Immature natural killer cell (primary cell): ENCODE results near the gene TRAPPC3L. TPM values are rescaled to one million over a fixed set of nuclear protein-coding genes. Genes with fewer than 3 reads are reported as not detected.

Source experiments
- DNase-seq, 3 donors: peaks; one replicate each; pipeline ENCODE4 v3.0.0; 2022; ENCODE audit warnings: mixed read lengths in 1 of 3
- H3K27ac Mint-ChIP-seq, 6 donors: one replicate each; pipeline ENCODE4 v1.8.0; 2020; ENCODE audit warnings: mixed read lengths in 6 of 6, mild to moderate bottlenecking in 5 of 6, inconsistent platforms in 4 of 6, moderate library complexity in 3 of 6
- H3K27me3 Mint-ChIP-seq, 3 donors: one replicate each; pipeline ENCODE4 v1.8.0; 2020 to 2021; ENCODE audit warnings: low read depth in 3 of 3, mild to moderate bottlenecking in 3 of 3, mixed read lengths in 3 of 3, moderate library complexity in 3 of 3, inconsistent platforms in 1 of 3
- H3K36me3 Mint-ChIP-seq, 3 donors: one replicate each; pipeline ENCODE4 v1.8.0; 2020; ENCODE audit warnings: mixed read lengths in 3 of 3, inconsistent platforms in 2 of 3, mild to moderate bottlenecking in 2 of 3
- H3K4me1 Mint-ChIP-seq, 2 donors: one replicate each; pipeline ENCODE4 v1.8.0; 2020; ENCODE audit warnings: inconsistent platforms in 2 of 2, mild to moderate bottlenecking in 2 of 2, mixed read lengths in 2 of 2, moderate library complexity in 1 of 2
- H3K4me3 Mint-ChIP-seq, 5 donors: one replicate each; pipeline ENCODE4 v1.8.0; 2020; ENCODE audit warnings: mild to moderate bottlenecking in 5 of 5, mixed read lengths in 5 of 5, inconsistent platforms in 3 of 5, moderate library complexity in 3 of 5
- H3K9me3 Mint-ChIP-seq, 6 donors: one replicate each; pipeline ENCODE4 v1.8.0; 2020; ENCODE audit warnings: mild to moderate bottlenecking in 6 of 6, mixed read lengths in 6 of 6, inconsistent platforms in 4 of 6, moderate library complexity in 3 of 6
- polyA plus RNA-seq, 3 donors: library from polyadenylated mRNA; unstranded; fragments of 300-500 nt; fragmentation: Illumina TruSeq; gene quantifications; one replicate each; pipeline ENCODE4 v1.2.3, GENCODE V29; 2021

TRAPPC3L gene
- under 1 TPM in 2 of 3 donors, not detected in 1; 0.18 to 0.20 TPM for polyA plus RNA-seq

DNA sequence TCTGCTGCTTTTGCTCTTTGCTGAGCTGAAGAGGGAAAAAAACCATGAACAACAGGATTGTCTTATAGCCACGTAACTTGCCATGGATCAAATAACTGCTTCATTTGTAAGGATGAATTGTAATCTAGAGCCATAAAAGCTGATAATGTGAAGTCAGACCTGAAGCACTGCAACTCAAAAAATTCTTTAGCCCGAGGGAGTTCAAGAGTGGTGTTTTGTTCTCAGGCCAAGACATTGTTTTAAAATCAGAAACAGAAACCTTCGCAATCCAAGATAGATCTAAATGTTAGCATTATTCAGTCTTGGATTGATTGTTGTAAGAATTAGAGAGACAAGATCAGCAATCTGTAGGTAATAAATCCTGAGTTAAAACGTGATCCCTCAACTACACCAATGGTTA lies at the start of gene TRAPPC3L:
Gene TRAPPC3L (minus strand): TSS at position 34 of the 400 bp plus-strand sequence. CDS start 170 bp downstream, outside the sequence.
- Mint-ChIP-seq H3K4me3 (no peak within 1 kb of the TSS), H3K27ac (no peak within 1 kb of the TSS), H3K27me3 (peaks cover 0 to 6% (median 5%) of the 10 kb centered on the region in 3 donors), H3K36me3 (no peaks in the 10 kb centered on the region), H3K9me3 (peaks cover 0 to 2% (median 0%) of the 10 kb centered on the region in 6 donors), H3K4me1 (no peaks in the 10 kb centered on the region)
- DNase-seq: no peak

DNA sequence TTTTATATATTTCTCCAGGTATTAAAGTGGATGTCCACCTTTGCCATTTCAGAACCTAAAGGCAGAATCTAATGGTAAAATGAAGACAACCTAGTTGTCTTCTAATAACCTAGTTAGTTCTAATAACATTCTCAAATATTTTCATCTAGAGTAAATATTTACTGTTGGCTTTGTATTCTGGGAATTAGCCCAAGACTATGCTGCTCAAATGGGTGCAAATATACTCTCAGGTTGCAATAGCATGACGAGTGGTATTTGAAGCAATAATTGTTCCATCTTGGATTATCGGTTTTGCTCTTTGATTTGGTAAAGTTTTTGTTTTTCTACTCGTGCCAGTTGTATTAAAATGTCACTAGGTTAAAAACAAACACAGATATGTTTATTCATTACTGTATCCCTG lies 49.8 kb upstream of the TRAPPC3L start:
- no peak for DNase-seq
- Mint-ChIP-seq H3K9me3 (no peaks in the 10 kb centered on the region), H3K4me3 (no peak overlapping the region), H3K36me3 (peaks cover 21 to 48% (median 43%) of the 10 kb centered on the region in 3 donors), H3K4me1 (no peaks in the 10 kb centered on the region), H3K27me3 (no peaks in the 10 kb centered on the region), H3K27ac (no peak overlapping the region)

DNA sequence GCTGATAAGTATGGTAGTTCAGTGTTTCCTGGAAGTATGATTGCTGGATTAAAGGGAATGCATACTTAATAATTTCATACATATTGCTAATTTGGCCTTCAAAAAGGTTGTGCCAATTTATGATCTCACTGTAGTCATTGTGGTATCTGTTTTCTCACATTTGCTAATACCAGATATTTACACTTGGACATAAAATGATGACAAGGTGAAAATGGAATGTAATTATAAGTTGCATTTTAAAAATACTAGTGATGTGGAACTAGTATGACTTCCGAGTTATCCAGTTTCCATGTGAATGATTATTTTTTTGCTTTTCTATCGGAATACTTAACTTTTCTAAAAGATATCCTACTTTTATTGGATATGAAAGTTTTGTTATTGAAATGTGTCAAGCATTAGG lies 41.3 kb upstream of the TRAPPC3L start:
- Mint-ChIP-seq H3K27ac (no peak overlapping the region), H3K27me3 (no peaks in the 10 kb centered on the region), H3K4me3 (no peak overlapping the region), H3K4me1 (peaks cover 4 to 6% of the 10 kb centered on the region in 2 donors), H3K36me3 (peaks cover 18 to 37% (median 28%) of the 10 kb centered on the region in 3 donors), H3K9me3 (no peaks in the 10 kb centered on the region)
- DNase-seq: no peak

DNA sequence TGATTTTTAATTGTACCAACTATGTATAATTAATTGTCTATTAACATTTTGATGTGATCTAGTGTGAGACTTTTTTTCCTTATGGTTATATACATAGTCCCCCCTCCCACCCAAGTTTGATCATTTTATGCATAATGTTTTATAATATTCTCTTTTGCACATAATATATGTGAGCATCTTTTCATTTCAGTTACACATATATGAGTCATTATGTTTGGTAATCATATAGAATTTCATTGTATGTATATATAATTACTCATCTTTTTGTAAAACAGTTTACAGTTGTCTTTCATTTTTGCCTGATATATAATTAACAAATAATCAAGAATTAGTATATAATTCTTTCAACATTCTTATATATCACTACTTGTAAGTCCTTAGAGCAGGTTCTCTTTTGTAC lies 40.8 kb upstream of the TRAPPC3L start:
- Mint-ChIP-seq H3K27ac (no peak overlapping the region), H3K9me3 (no peaks in the 10 kb centered on the region), H3K4me3 (no peak overlapping the region), H3K27me3 (no peaks in the 10 kb centered on the region), H3K36me3 (peaks cover 14 to 36% (median 27%) of the 10 kb centered on the region in 3 donors), H3K4me1 (peaks cover 4 to 6% of the 10 kb centered on the region in 2 donors)
- DNase-seq: no peak

DNA sequence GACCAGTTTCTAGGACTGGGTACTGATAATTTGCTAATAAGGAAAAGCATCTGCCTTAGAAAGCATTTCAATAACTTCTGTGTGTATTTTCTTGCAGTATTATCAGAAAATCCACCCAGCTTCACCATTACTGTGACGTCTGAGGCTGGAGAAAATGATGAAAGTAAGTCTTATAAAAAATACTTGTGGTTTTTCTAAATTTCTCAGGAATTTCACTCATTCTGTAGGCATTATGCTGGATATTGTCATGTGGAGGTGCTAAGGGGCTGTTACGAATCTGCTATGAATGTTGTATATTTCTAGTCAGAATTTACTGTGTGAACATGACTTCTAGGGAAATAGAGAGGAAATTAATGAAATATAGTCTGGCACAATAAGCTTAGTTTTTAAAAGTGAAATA lies 34.7 kb upstream of the TRAPPC3L start:
- H3K27me3 Mint-ChIP-seq: no peaks in the 10 kb centered on the region
- peaks cover 5 to 33% (median 14%) of the 10 kb centered on the region in 3 donors for H3K36me3 Mint-ChIP-seq
- H3K9me3 Mint-ChIP-seq: no peaks in the 10 kb centered on the region
- H3K4me3 Mint-ChIP-seq: no peak overlapping the region
- no peak for DNase-seq
- no peak overlapping the region for H3K27ac Mint-ChIP-seq
- H3K4me1 Mint-ChIP-seq: peaks cover 23 to 50% of the 10 kb centered on the region in 2 donors

DNA sequence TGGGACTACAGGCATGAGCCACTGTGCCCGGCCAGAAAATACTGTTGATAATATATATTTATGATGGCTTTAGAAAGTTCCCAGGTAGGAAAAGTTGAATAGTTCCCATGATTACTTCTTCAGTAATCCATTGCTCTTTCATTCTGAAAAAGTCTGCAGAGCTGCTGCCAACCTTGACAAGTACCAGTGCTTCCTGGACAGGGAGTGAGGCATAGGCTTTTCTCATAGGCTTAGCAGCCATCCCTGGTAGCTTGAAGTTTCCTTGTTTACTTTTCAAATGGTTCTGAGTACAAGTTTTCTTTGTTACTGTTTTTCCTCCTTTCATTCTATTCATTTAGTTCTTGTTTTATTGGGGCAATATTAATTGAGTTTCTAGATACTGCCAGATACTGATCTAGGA lies 33.7 kb upstream of the TRAPPC3L start:
- H3K27ac Mint-ChIP-seq: peak overlapping the region in 1 of 6 donors; percentile 25
- H3K27me3 Mint-ChIP-seq: peaks cover 0 to 1% (median 0%) of the 10 kb centered on the region in 3 donors
- peaks cover 24 to 55% of the 10 kb centered on the region in 2 donors for H3K4me1 Mint-ChIP-seq
- no peaks in the 10 kb centered on the region for H3K9me3 Mint-ChIP-seq
- DNase-seq: no peak
- H3K36me3 Mint-ChIP-seq: peaks cover 0 to 29% (median 8%) of the 10 kb centered on the region in 3 donors
- no peak overlapping the region for H3K4me3 Mint-ChIP-seq

DNA sequence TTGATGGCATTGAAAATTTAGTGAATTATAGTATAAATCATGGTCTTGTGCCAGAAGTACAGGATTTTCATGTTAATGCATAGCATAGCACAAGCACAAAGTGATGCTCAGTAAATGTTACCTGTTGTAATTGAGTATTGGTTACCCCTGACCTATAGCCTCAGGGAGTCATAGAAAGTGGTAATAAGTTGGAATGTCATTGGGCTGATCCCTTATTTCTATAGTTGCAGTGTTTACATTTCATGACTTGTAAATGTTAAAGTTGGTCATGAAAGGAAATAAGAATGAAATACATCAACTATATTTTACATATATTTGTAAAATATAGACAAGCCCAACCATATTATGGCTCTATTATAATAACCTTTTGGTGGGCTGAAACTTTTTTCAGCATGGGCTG lies 32.9 kb upstream of the TRAPPC3L start:
- Mint-ChIP-seq H3K27me3 (peaks cover 0 to 1% (median 0%) of the 10 kb centered on the region in 3 donors), H3K27ac (no peak overlapping the region), H3K4me3 (no peak overlapping the region), H3K9me3 (no peaks in the 10 kb centered on the region), H3K4me1 (peaks cover 32 to 63% of the 10 kb centered on the region in 2 donors), H3K36me3 (peaks cover 0 to 30% (median 8%) of the 10 kb centered on the region in 3 donors)
- DNase-seq: no peak

DNA sequence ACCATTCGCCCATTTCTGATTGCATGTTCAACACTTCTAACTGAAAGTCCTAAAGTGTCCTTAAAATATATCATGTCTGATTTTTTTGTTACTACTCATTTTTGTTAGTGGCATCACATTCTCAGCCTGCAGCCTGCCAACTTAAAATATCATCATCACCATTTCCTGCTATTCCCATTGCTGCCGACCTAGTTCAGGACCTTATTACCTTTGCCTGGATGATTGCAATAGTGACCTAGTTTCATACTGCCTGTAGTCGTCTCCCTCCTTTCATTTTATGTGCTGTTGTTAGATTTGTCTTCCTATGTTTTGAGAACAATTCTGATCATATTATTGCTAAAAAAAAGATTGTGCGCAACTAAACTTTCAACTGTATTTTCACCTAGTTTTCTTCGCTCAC lies 32.0 kb upstream of the TRAPPC3L start:
- H3K4me1 Mint-ChIP-seq: peaks cover 38 to 68% of the 10 kb centered on the region in 2 donors
- H3K36me3 Mint-ChIP-seq: peaks cover 0 to 28% (median 8%) of the 10 kb centered on the region in 3 donors
- DNase-seq: no peak
- H3K27me3 Mint-ChIP-seq: peaks cover 0 to 1% (median 0%) of the 10 kb centered on the region in 3 donors
- peak overlapping the region in 1 of 6 donors; percentile 66 for H3K27ac Mint-ChIP-seq
- no peaks in the 10 kb centered on the region for H3K9me3 Mint-ChIP-seq
- H3K4me3 Mint-ChIP-seq: no peak overlapping the region

DNA sequence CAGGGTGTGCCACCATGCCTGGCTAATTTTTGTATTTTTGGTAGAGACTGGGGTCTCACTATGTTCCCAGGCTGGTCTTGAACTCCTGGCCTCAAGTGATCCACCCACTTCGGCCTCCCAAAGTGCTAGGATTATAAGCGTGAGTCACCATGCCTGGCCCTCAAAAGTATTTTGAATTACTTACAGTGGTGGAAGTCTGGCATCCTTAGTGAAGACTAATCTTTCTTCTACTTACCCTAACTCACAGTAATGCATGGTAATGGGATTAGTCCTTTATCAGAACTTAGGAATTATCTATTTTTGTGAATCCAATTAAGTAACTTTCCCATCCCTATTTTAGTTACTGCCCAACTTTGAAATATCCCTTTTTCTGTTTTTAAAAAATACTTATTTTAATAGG lies 29.7 kb upstream of the TRAPPC3L start:
- no peak overlapping the region for H3K27ac Mint-ChIP-seq
- peaks cover 0 to 18% (median 5%) of the 10 kb centered on the region in 3 donors for H3K36me3 Mint-ChIP-seq
- H3K4me1 Mint-ChIP-seq: peaks cover 56 to 85% of the 10 kb centered on the region in 2 donors
- no peak for DNase-seq
- H3K9me3 Mint-ChIP-seq: no peaks in the 10 kb centered on the region
- H3K4me3 Mint-ChIP-seq: no peak overlapping the region
- H3K27me3 Mint-ChIP-seq: peaks cover 0 to 2% (median 1%) of the 10 kb centered on the region in 3 donors

DNA sequence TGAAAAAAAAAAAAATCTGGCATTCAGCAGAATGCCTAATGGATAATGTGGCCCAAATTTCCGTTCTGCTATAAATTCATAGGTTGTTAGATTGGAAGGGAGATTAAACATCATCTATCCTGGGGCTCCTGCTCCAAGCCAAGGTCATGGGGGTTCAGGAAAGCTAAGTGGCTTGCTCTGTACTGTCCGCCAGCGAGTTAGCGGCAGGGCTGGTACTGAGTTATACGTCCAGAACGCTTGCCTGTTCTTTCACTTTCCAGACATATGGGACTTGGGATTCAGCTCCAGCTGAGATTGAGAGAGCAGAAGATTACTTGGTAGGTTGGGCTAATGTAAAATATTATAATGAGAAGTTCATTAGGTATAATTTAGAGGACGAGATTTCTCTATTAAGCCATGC lies 26.7 kb upstream of the TRAPPC3L start:
- DNase-seq: peak in 1 of 3 donors; percentile 7
- peaks cover 0 to 16% (median 5%) of the 10 kb centered on the region in 3 donors for H3K36me3 Mint-ChIP-seq
- no peaks in the 10 kb centered on the region for H3K9me3 Mint-ChIP-seq
- peaks cover 0 to 3% (median 2%) of the 10 kb centered on the region in 3 donors for H3K27me3 Mint-ChIP-seq
- peaks cover 49 to 72% of the 10 kb centered on the region in 2 donors for H3K4me1 Mint-ChIP-seq
- H3K27ac Mint-ChIP-seq: peak overlapping the region; percentile 96 to 99 (median 98)
- H3K4me3 Mint-ChIP-seq: peak overlapping the region; percentile 95 to 99 (median 97)

DNA sequence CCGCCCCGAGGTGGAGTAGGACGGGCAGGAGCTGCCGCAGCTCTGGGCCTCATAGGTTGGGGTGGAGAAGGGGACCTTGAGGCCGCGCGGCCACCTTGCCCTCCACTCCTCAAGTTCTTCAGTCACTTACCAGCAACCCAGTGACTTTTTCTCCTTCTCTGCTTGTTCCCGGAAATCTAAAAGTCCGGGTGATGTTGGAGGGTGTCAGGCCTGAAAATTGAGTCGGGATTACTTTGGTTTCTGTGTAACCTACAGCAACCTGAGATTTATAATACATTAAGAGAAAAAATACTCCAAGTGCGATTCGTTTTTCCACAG lies 26.2 kb upstream of the TRAPPC3L start:
- H3K27me3 Mint-ChIP-seq: peaks cover 3 to 6% (median 3%) of the 10 kb centered on the region in 3 donors
- peak overlapping the region; percentile 96 to 99 (median 98) for H3K27ac Mint-ChIP-seq
- H3K4me1 Mint-ChIP-seq: peaks cover 47 to 68% of the 10 kb centered on the region in 2 donors
- DNase-seq: no peak
- H3K4me3 Mint-ChIP-seq: peak overlapping the region; percentile 95 to 99 (median 97)
- peaks cover 0 to 16% (median 5%) of the 10 kb centered on the region in 3 donors for H3K36me3 Mint-ChIP-seq
- H3K9me3 Mint-ChIP-seq: no peaks in the 10 kb centered on the region

DNA sequence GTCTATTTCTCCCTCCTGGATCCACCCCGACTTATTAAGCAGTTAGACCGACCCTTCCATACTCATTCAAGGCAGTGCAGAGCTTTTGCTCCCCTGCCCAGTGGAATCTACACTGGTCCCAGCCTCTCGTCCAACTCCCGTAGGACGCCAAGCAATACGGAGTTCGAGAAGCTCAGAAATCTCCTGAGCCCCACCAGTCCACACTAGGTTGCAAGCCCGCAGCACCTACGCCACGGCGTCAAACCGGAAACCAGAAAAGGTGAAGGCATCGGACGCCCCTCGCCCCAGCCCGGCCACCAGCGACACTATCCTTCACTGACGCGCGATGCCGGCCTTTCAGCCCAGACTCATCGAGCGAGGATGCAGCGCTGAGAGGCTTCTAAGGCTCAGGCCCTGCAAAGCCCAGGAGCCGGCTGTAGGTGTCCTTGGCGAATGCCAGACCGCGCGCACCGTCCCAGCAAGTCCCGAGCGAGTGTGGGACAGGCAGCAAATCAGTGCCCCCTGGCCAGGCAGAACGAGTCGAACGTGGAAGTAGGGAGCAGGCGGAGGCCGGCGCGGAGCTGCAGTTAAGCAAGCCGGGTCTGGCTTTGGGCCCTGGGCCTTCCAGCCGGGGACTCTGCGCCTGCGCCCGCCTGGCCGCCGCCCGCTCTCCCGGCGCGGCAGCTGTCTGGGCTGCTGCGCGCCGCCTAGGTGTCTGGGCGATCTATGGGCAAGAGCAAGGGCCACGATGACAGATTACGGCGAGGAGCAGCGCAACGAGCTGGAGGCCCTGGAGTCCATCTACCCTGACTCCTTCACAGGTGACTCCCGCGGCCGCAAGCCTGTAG lies 25.6 kb upstream of the TRAPPC3L start, which contains the start of gene RWDD1:
Gene RWDD1 (plus strand): TSS at position 649 of the 827 bp plus-strand sequence. CDS start 79 bp downstream, at position 728.
- peak within 1 kb of the TSS; percentile 95 to 99 (median 97) for H3K4me3 Mint-ChIP-seq
- peaks cover 0 to 12% (median 0%) of the 10 kb centered on the region in 3 donors for H3K36me3 Mint-ChIP-seq
- DNase-seq: peak; percentile 99
- H3K9me3 Mint-ChIP-seq: no peaks in the 10 kb centered on the region
- H3K27me3 Mint-ChIP-seq: peaks cover 3 to 7% (median 5%) of the 10 kb centered on the region in 3 donors
- H3K4me1 Mint-ChIP-seq: peaks cover 43 to 62% of the 10 kb centered on the region in 2 donors
- H3K27ac Mint-ChIP-seq: peak within 1 kb of the TSS; percentile 96 to 99 (median 98)

DNA sequence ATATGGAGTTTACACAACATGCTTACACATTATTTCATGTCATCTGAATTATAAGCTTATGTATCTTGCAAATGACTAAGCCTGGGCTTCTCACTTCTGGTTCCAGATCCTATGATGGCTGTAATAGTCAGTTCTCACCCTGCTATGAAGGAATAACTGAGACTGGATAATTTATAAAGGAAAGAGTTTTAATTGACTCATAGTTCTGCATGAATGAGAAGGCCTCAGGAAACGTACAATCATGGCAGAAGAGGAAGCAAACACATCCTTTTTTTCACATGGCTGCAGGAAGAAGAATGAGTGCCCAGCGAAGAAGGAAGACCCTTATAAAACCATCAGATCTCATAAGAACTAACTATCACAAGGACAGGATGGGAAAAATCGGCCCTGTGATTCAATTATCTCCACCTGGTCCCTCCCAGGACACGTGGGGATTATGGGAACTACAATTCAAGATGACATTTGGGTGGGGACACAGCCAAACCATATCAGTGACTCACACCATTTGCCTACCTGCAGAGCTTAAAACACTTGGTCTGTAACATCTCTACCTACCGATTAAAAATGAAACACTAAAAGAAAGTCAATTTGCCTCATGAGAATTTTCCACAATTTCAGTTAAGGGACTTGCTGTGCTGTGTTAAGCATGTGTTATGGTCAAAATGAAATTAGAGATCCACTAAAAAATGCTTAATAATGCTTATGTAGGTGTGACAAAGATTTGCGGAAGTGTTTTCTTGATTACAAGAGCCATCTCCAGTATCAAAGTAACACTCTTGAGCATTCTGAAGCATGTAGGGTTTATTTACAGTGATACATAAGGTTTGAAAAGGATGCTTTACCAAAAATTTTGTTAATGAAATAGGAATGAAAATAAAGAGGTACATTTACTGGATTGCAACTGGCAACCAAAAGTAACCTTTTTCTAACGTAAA lies 23.6 kb upstream of the TRAPPC3L start:
- peaks cover 0 to 3% (median 1%) of the 10 kb centered on the region in 3 donors for H3K36me3 Mint-ChIP-seq
- no peaks in the 10 kb centered on the region for H3K9me3 Mint-ChIP-seq
- H3K27ac Mint-ChIP-seq: peak overlapping the region in 3 of 6 donors; percentile 4 to 73 (median 14)
- peaks cover 4 to 11% (median 5%) of the 10 kb centered on the region in 3 donors for H3K27me3 Mint-ChIP-seq
- peak overlapping the region in 3 of 5 donors; percentile 6 to 56 (median 12) for H3K4me3 Mint-ChIP-seq
- DNase-seq: no peak
- H3K4me1 Mint-ChIP-seq: peaks cover 39 to 48% of the 10 kb centered on the region in 2 donors
